Measurements from ENCODE around the gene HIF1A. TPM values are rescaled to one million over a fixed set of nuclear protein-coding genes. Genes with fewer than 3 reads are reported as not detected.

HIF1A gene
- total RNA-seq, result 123 TPM
- polyA plus RNA-seq, result 10 to 100 TPM; 48.2 to 62.3 (median 57.5) TPM

GRCh38 chr14:61694830-61695694 lies at the start of gene HIF1A:
Gene HIF1A, plus strand, starts transcription at chr14:61695513. Its CDS starts 292 bp downstream, at chr14:61695805.
- peaks cover 1% of the 10 kb centered on the region for H3K27me3 ChIP-seq (ENCODE audit: control insufficient read depth, insufficient read depth, low read length)
- Mint-ChIP-seq H3K36me3 (peaks cover 5% of the 10 kb centered on the region), H3K4me3 (peak within 1 kb of the TSS; percentile 91 to 98 (median 96)), H3K27me3 (peaks cover 17% of the 10 kb centered on the region), H3K9me3 (peaks cover 0 to 8% (median 1%) of the 10 kb centered on the region in 7 donors), H3K4me1 (peaks cover 31 to 57% (median 50%) of the 10 kb centered on the region in 4 donors), H3K27ac (peak within 1 kb of the TSS; percentile 95 to 97 (median 97))
- H3K36me3 ChIP-seq (ENCODE audit: control insufficient read depth, insufficient read depth, low read length), result no peaks in the 10 kb centered on the region
- H3K4me3 ChIP-seq (ENCODE audit: low read depth, low read length), result peak within 1 kb of the TSS; percentile 95
- H3K27ac ChIP-seq (ENCODE audit: insufficient read depth, low read length, poor library complexity, severe bottlenecking), result peak within 1 kb of the TSS; percentile 89
- DNase-seq (peak; percentile 96 to 99 (median 97)), ATAC-seq (ENCODE audit: low read depth in 2 of 2) (peak; percentile 98 to 99)
- peaks cover 0 to 2% of the 10 kb centered on the region in 2 experiments for H3K9me3 ChIP-seq (ENCODE audit: control insufficient read depth in 2 of 2, low read length in 2 of 2)
- H3K4me1 ChIP-seq (ENCODE audit: control insufficient read depth, insufficient read depth, low read length, poor library complexity, severe bottlenecking), result peaks cover 43% of the 10 kb centered on the region

- H3K27me3 Mint-ChIP-seq, result peaks cover 7% of the 10 kb centered on the region
- H3K4me1 Mint-ChIP-seq, result peaks cover 7 to 25% (median 16%) of the 10 kb centered on the region in 4 donors
Measured at GRCh38 chr14:61646366-61647116, 48.8 kb upstream of the HIF1A start.

DNA sequence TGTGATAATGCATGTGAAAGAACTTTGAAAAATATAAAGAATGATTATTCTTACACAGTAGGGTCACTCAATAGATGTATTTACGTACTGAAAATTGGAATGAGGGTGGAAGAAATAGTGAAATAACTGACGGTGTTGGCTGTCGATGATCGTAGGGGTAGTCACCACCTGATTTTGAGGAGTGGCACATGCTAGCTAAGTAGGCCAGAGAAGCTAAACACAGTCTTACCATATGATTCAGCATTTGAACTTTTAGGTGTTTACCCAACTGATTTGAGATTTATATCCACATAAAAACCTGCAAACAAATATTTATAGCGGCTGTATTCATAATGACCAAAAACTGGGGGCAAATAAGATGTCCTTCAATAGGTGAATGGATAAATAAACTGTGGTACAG lies 47.6 kb upstream of the HIF1A start:
- Histone ChIP-seq H3K4me3 (ENCODE audit: low read depth, low read length) (no peak overlapping the region), H3K9me3 (ENCODE audit: control insufficient read depth in 2 of 2, low read length in 2 of 2) (no peaks in the 10 kb centered on the region), H3K27ac (ENCODE audit: insufficient read depth, low read length, poor library complexity, severe bottlenecking) (no peak overlapping the region), H3K4me1 (ENCODE audit: control insufficient read depth, insufficient read depth, low read length, poor library complexity, severe bottlenecking) (peaks cover 5% of the 10 kb centered on the region), H3K27me3 (ENCODE audit: control insufficient read depth, insufficient read depth, low read length) (peaks cover 3% of the 10 kb centered on the region), H3K36me3 (ENCODE audit: control insufficient read depth, insufficient read depth, low read length) (no peaks in the 10 kb centered on the region)
- DNase-seq (no peak), ATAC-seq (ENCODE audit: low read depth in 2 of 2) (no peak)
- Mint-ChIP-seq H3K36me3 (no peaks in the 10 kb centered on the region), H3K9me3 (no peaks in the 10 kb centered on the region), H3K4me3 (no peak overlapping the region), H3K27me3 (peaks cover 7% of the 10 kb centered on the region), H3K27ac (no peak overlapping the region), H3K4me1 (peaks cover 7 to 23% (median 15%) of the 10 kb centered on the region in 4 donors)

More at GRCh38 chr14:61646366-61647116, 48.8 kb upstream of the HIF1A start:
- H3K36me3 Mint-ChIP-seq, result no peaks in the 10 kb centered on the region
- no peak for DNase-seq
- no peak overlapping the region for H3K4me3 Mint-ChIP-seq
- ATAC-seq (ENCODE audit: low read depth in 2 of 2), result no peak
- H3K27ac ChIP-seq (ENCODE audit: insufficient read depth, low read length, poor library complexity, severe bottlenecking), result no peak overlapping the region
- no peaks in the 10 kb centered on the region for H3K27me3 ChIP-seq (ENCODE audit: control insufficient read depth, insufficient read depth, low read length)
- no peaks in the 10 kb centered on the region for H3K36me3 ChIP-seq (ENCODE audit: control insufficient read depth, insufficient read depth, low read length)
- no peak overlapping the region for H3K27ac Mint-ChIP-seq
- no peaks in the 10 kb centered on the region for H3K9me3 Mint-ChIP-seq
- H3K4me3 ChIP-seq (ENCODE audit: low read depth, low read length), result no peak overlapping the region
- H3K4me1 ChIP-seq (ENCODE audit: control insufficient read depth, insufficient read depth, low read length, poor library complexity, severe bottlenecking), result peaks cover 5% of the 10 kb centered on the region
- H3K9me3 ChIP-seq (ENCODE audit: control insufficient read depth in 2 of 2, low read length in 2 of 2), result no peaks in the 10 kb centered on the region

GRCh38 chr14:61648377-61648776 lies 46.9 kb upstream of the HIF1A start:
- Histone ChIP-seq H3K9me3 (ENCODE audit: control insufficient read depth in 2 of 2, low read length in 2 of 2) (no peaks in the 10 kb centered on the region), H3K36me3 (ENCODE audit: control insufficient read depth, insufficient read depth, low read length) (no peaks in the 10 kb centered on the region), H3K4me3 (ENCODE audit: low read depth, low read length) (no peak overlapping the region), H3K4me1 (ENCODE audit: control insufficient read depth, insufficient read depth, low read length, poor library complexity, severe bottlenecking) (peaks cover 5% of the 10 kb centered on the region), H3K27ac (ENCODE audit: insufficient read depth, low read length, poor library complexity, severe bottlenecking) (no peak overlapping the region), H3K27me3 (ENCODE audit: control insufficient read depth, insufficient read depth, low read length) (peaks cover 3% of the 10 kb centered on the region)
- Mint-ChIP-seq H3K4me3 (no peak overlapping the region), H3K27ac (no peak overlapping the region), H3K27me3 (peaks cover 7% of the 10 kb centered on the region), H3K36me3 (no peaks in the 10 kb centered on the region), H3K9me3 (no peaks in the 10 kb centered on the region), H3K4me1 (peaks cover 7 to 23% (median 15%) of the 10 kb centered on the region in 4 donors)
- ATAC-seq (ENCODE audit: low read depth in 2 of 2) (no peak), DNase-seq (no peak)

DNA sequence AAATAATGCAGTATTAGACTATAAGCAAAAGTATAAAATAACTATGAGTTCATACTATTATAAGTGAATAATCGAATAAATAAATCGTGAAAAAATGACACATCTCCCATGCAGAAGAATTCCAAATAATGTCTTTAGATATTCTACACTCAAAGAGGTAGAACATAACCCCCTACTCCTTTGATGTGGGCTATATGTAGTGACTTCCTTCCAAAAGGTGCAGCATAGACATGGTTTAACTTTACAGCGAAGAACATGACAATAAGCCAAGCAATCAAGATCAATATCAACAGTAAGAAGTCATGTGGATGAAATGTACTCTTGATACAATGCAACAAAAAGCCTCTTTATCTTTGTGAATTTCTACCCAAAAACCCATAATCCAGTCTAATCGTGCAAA lies 46.0 kb upstream of the HIF1A start:
- Mint-ChIP-seq H3K27me3 (peaks cover 3% of the 10 kb centered on the region), H3K4me3 (peak overlapping the region in 2 of 4 donors; percentile 5 to 9), H3K27ac (no peak overlapping the region), H3K9me3 (no peaks in the 10 kb centered on the region), H3K36me3 (no peaks in the 10 kb centered on the region), H3K4me1 (peaks cover 7 to 23% (median 17%) of the 10 kb centered on the region in 4 donors)
- Histone ChIP-seq H3K36me3 (ENCODE audit: control insufficient read depth, insufficient read depth, low read length) (no peaks in the 10 kb centered on the region), H3K4me3 (ENCODE audit: low read depth, low read length) (peak overlapping the region; percentile 47), H3K9me3 (ENCODE audit: control insufficient read depth in 2 of 2, low read length in 2 of 2) (no peaks in the 10 kb centered on the region), H3K27ac (ENCODE audit: insufficient read depth, low read length, poor library complexity, severe bottlenecking) (no peak overlapping the region), H3K27me3 (ENCODE audit: control insufficient read depth, insufficient read depth, low read length) (peaks cover 3% of the 10 kb centered on the region), H3K4me1 (ENCODE audit: control insufficient read depth, insufficient read depth, low read length, poor library complexity, severe bottlenecking) (peaks cover 5% of the 10 kb centered on the region)
- peak; percentile 58 to 80 for ATAC-seq (ENCODE audit: low read depth in 2 of 2)
- peak in 2 of 3 donors; percentile 35 to 41 for DNase-seq

DNA sequence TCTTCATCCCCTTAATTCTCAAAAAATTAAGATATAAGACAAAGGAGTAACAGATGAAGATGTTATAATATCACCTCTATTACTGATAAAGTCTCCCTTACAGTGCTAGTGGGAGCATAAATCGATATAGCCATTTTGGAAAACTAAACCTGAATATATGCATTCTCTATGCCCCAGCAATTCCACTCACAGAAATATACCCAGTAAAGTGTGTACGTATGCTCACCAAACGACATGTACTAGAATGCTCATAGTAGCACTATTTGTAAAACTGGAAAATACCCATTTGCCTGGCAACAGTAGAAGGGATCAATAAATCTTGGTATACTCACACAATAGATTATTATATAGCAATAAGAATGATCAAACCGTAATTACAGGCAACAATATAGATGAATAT lies 44.0 kb upstream of the HIF1A start:
- Histone ChIP-seq H3K36me3 (ENCODE audit: control insufficient read depth, insufficient read depth, low read length) (no peaks in the 10 kb centered on the region), H3K4me3 (ENCODE audit: low read depth, low read length) (no peak overlapping the region), H3K9me3 (ENCODE audit: control insufficient read depth in 2 of 2, low read length in 2 of 2) (no peaks in the 10 kb centered on the region), H3K27me3 (ENCODE audit: control insufficient read depth, insufficient read depth, low read length) (peaks cover 3% of the 10 kb centered on the region), H3K4me1 (ENCODE audit: control insufficient read depth, insufficient read depth, low read length, poor library complexity, severe bottlenecking) (peaks cover 15% of the 10 kb centered on the region), H3K27ac (ENCODE audit: insufficient read depth, low read length, poor library complexity, severe bottlenecking) (no peak overlapping the region)
- H3K36me3 Mint-ChIP-seq, result no peaks in the 10 kb centered on the region
- DNase-seq (no peak), ATAC-seq (ENCODE audit: low read depth in 2 of 2) (no peak)
- H3K27ac Mint-ChIP-seq, result no peak overlapping the region
- H3K27me3 Mint-ChIP-seq, result no peaks in the 10 kb centered on the region
- H3K9me3 Mint-ChIP-seq, result peaks cover 0 to 3% (median 0%) of the 10 kb centered on the region in 7 donors
- peaks cover 17 to 31% (median 23%) of the 10 kb centered on the region in 4 donors for H3K4me1 Mint-ChIP-seq
- H3K4me3 Mint-ChIP-seq, result no peak overlapping the region

DNA sequence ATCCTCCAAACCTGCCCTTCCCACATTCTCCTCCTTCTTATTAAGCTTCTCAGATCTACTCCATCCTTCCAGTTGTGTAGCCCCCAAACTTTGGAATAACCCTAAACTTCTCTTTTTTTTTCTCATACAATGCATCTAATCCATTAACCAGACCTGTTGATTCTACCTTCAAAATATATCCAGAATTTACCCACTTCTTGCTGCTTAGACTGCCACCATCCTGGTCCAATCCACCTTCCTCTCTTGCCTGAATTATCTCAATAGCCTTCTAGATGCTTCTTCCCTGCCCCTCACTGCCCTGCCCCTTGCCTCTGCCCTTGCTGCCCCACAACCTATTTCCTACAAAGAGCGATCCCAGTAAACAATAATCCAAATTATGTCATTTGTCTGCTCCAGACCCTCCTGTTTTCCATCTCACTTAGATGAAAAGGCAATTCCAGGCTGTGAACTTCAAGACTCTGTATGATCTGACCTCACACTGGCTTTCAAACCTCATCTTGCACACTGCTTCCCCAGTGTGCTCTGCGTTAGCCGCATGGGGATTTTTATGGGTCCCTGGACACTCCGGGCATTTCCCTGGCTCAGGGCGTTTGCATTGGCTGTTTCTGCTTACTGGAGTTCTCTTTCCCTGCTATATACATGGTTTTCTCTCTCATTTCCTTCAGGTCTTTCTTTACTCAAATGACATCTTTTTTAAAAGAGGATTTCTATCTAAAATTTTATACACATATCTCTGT lies 42.6 kb upstream of the HIF1A start:
- no peaks in the 10 kb centered on the region for H3K27me3 Mint-ChIP-seq
- H3K9me3 Mint-ChIP-seq, result peaks cover 0 to 3% (median 0%) of the 10 kb centered on the region in 7 donors
- no peaks in the 10 kb centered on the region for H3K9me3 ChIP-seq (ENCODE audit: control insufficient read depth in 2 of 2, low read length in 2 of 2)
- DNase-seq (no peak), ATAC-seq (ENCODE audit: low read depth in 2 of 2) (no peak)
- H3K4me1 Mint-ChIP-seq, result peaks cover 18 to 39% (median 30%) of the 10 kb centered on the region in 4 donors
- no peak overlapping the region for H3K4me3 ChIP-seq (ENCODE audit: low read depth, low read length)
- no peaks in the 10 kb centered on the region for H3K36me3 ChIP-seq (ENCODE audit: control insufficient read depth, insufficient read depth, low read length)
- peaks cover 3% of the 10 kb centered on the region for H3K27me3 ChIP-seq (ENCODE audit: control insufficient read depth, insufficient read depth, low read length)
- no peaks in the 10 kb centered on the region for H3K36me3 Mint-ChIP-seq
- peak overlapping the region in 1 of 4 donors; percentile 64 for H3K4me3 Mint-ChIP-seq
- peaks cover 15% of the 10 kb centered on the region for H3K4me1 ChIP-seq (ENCODE audit: control insufficient read depth, insufficient read depth, low read length, poor library complexity, severe bottlenecking)
- peak overlapping the region in 1 of 3 donors; percentile 28 for H3K27ac Mint-ChIP-seq
- H3K27ac ChIP-seq (ENCODE audit: insufficient read depth, low read length, poor library complexity, severe bottlenecking), result no peak overlapping the region

All from CD4-positive, CD25-positive, alpha-beta regulatory T cell (primary cell).